Parathyroid adenoma (tissue), 2 donors: Measurements from ENCODE around the gene GNPNAT1.

Experiments
- H2AFZ ChIP-seq: fragments of 300-600 bp; sonication (generic); one replicate; pipeline ENCODE4 v1.7.0; 2017; ENCODE audit warnings: antibody characterized with exemption, mild to moderate bottlenecking
- H3K27ac ChIP-seq: fragments of 300-600 bp; sonication (generic); one replicate; pipeline ENCODE4 v1.7.0; 2017
- H3K27me3 ChIP-seq: fragments of 300-600 bp; sonication (generic); one replicate; pipeline ENCODE4 v1.7.0; 2017; ENCODE audit warnings: low read length; ENCODE audit not compliant: control insufficient read depth, insufficient read depth
- H3K36me3 ChIP-seq: fragments of 300-600 bp; sonication (generic); one replicate; pipeline ENCODE4 v1.7.0; 2017; ENCODE audit warnings: low read length; ENCODE audit not compliant: control insufficient read depth, insufficient read depth
- H3K4me1 ChIP-seq: fragments of 300-600 bp; sonication (generic); one replicate; pipeline ENCODE4 v1.7.0; 2017; ENCODE audit warnings: control low read depth
- H3K4me2 ChIP-seq: fragments of 300-600 bp; sonication (generic); one replicate; pipeline ENCODE4 v1.7.0; 2017; ENCODE audit warnings: low read length
- H3K4me3 ChIP-seq: fragments of 300-600 bp; sonication (generic); one replicate; pipeline ENCODE4 v1.7.0; 2017; ENCODE audit warnings: low read depth, low read length
- H3K79me2 ChIP-seq: fragments of 300-600 bp; sonication (generic); one replicate; pipeline ENCODE4 v1.7.0; 2017; ENCODE audit warnings: control low read depth
- H3K9ac ChIP-seq: fragments of 300-600 bp; sonication (generic); one replicate; pipeline ENCODE4 v1.7.0; 2017; ENCODE audit warnings: mild to moderate bottlenecking
- H3K9me3 ChIP-seq: fragments of 300-600 bp; sonication (generic); one replicate; pipeline ENCODE4 v1.7.0; 2017; ENCODE audit warnings: low read length; ENCODE audit not compliant: control insufficient read depth
- CTCF ChIP-seq: fragments of 300-600 bp; sonication (generic); IDR thresholded peaks from one replicate; pipeline ENCODE4 v1.7.0; 2017; ENCODE audit warnings: antibody characterized with exemption, mild to moderate bottlenecking
- donor health status: primary hyperparathyroidism.

Gene GNPNAT1

GRCh38 chr14:52791223-52792096 lies at the start of gene GNPNAT1:
Gene GNPNAT1, minus strand, starts transcription at chr14:52791607. Its CDS starts 6,957 bp downstream, at chr14:52784650.
- Histone ChIP-seq H3K4me2 (peak within 1 kb of the TSS; percentile 72), H3K9ac (peak within 1 kb of the TSS; percentile 63), H3K36me3 (no peaks in the 10 kb centered on the region), H3K4me3 (peak within 1 kb of the TSS; percentile 83), H3K4me1 (peaks cover 3% of the 10 kb centered on the region), H3K79me2 (peaks cover 3% of the 10 kb centered on the region), H2AFZ (peak within 1 kb of the TSS; percentile 99), H3K27ac (peak within 1 kb of the TSS; percentile 79), H3K27me3 (no peaks in the 10 kb centered on the region), H3K9me3 (no peaks in the 10 kb centered on the region)
- no peak for TF ChIP-seq CTCF

GRCh38 chr14:52840877-52841276 lies 49.5 kb upstream of the GNPNAT1 start:
- H3K27ac ChIP-seq = no peak overlapping the region
- H2AFZ ChIP-seq = no peak overlapping the region
- no peaks in the 10 kb centered on the region for H3K4me1 ChIP-seq
- H3K9me3 ChIP-seq = no peaks in the 10 kb centered on the region
- no peak for TF ChIP-seq CTCF
- H3K36me3 ChIP-seq = no peaks in the 10 kb centered on the region
- no peaks in the 10 kb centered on the region for H3K27me3 ChIP-seq
- H3K4me2 ChIP-seq = no peak overlapping the region
- H3K4me3 ChIP-seq = no peak overlapping the region
- no peaks in the 10 kb centered on the region for H3K79me2 ChIP-seq
- no peak overlapping the region for H3K9ac ChIP-seq

- Histone ChIP-seq H3K27me3 (no peaks in the 10 kb centered on the region), H3K79me2 (no peaks in the 10 kb centered on the region), H3K9me3 (no peaks in the 10 kb centered on the region), H3K4me2 (no peak overlapping the region), H3K9ac (no peak overlapping the region), H3K27ac (no peak overlapping the region), H3K4me3 (no peak overlapping the region), H3K4me1 (no peaks in the 10 kb centered on the region), H2AFZ (no peak overlapping the region), H3K36me3 (no peaks in the 10 kb centered on the region)
- no peak for TF ChIP-seq CTCF
Measured at GRCh38 chr14:52837451-52837850, 46.0 kb upstream of the GNPNAT1 start.

GRCh38 chr14:52836063-52836462 lies 44.7 kb upstream of the GNPNAT1 start:
- Histone ChIP-seq H3K4me1 (no peaks in the 10 kb centered on the region), H3K4me2 (no peak overlapping the region), H3K27ac (no peak overlapping the region), H3K36me3 (no peaks in the 10 kb centered on the region), H3K27me3 (no peaks in the 10 kb centered on the region), H3K79me2 (no peaks in the 10 kb centered on the region), H3K4me3 (no peak overlapping the region), H3K9me3 (no peaks in the 10 kb centered on the region), H2AFZ (no peak overlapping the region), H3K9ac (no peak overlapping the region)
- TF ChIP-seq CTCF = no peak
